ENCODE data around the gene NFKBIB.

NFKBIB gene

DNA sequence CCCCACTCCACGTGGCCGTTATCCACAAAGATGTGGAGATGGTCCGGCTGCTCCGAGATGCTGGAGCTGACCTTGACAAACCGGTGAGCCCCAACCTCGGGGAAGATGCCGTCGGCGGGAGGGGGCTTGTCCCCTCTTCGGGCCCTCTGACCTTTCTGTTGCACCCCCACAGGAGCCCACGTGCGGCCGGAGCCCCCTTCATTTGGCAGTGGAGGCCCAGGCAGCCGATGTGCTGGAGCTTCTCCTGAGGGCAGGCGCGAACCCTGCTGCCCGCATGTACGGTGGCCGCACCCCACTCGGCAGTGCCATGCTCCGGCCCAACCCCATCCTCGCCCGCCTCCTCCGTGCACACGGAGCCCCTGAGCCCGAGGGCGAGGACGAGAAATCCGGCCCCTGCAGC is 7.5 kb downstream of the NFKBIB start:
- DNase-seq: no peak

DNA sequence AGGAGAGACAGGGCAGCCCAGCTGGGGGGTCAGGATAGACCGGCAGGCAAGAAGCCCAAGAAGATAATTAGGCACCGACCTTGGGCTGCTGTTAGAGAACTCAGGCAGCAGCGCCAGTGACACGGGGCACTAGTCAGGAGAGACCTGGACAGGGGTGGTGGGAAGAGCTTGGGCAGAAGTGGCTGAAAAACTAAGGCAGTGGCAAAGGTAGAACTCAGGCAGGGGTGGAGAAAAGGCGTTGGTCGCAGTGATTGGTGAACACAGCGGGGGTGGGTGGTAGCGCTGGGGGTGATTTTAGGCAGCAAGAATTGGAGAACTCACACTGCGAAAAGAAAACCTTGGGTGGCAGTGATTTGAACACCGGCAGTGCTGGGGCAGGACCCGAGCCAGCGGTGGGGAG is 7.9 kb downstream of the NFKBIB start:
- no peak for DNase-seq

- DNase-seq: no peak
Observed at GRCh38 chr19:38908911-38909310, 9.1 kb downstream of the NFKBIB start.

DNA sequence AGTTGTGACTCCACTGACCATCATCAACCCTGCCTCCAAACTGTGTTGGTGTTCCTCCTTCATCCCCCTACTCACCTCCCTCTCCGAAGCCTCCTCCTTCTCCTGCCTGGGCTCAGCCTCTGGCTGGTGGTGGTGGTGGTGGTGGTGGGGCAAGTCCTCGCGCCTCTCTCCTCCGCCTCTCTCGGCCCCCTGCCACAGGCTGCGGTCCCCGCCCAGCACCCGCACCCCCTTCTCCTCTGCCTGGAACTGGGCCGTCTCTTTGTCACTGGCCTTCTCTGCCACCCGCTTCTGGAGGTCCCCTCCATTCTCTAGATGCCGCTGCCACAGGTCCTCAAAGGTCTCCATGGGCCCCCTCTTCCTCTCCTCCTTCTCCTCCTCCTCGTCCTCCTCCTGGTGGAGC is 10.7 kb downstream of the NFKBIB start:
- DNase-seq: no peak

- no peak for DNase-seq
Observed at GRCh38 chr19:38911388-38912001, 11.7 kb downstream of the NFKBIB start.

GRCh38 chr19:38912600-38913514 is 13.1 kb downstream of the NFKBIB start:
- DNase-seq: no peak

- DNase-seq: no peak
Observed at GRCh38 chr19:38913958-38914357, 14.2 kb downstream of the NFKBIB start.

GRCh38 chr19:38915329-38916321 is 15.9 kb downstream of the NFKBIB start:
- DNase-seq: no peak

- DNase-seq: no peak
Observed at GRCh38 chr19:38917516-38917915, 17.7 kb downstream of the NFKBIB start.

DNA sequence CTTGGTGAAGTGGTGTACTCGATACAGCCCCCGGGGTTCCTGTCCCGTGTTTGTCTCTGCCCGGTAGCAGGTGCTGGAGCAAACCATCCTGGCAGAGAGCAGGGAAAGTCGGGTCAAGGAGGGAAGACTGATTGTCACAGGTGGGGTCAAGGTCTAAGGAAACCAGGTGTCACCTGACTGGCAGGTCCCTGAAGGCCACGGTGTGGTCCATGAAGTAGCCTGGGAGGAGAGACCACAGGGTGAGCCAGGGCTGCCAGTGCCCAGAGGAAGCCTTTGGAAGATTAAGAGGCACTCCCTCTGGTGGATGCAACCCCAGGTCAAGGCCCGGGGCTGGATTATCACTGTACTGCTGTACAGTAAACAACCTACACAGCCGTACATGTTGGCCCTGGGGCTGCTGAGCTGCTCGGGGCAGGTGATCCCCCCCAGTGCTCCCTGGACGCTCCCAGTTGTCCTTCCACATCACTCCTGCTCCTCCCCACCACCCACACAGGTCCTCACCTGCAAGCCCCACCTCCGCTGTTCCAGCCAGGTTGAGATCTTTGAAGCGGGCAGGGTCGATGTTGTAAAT is 18.2 kb downstream of the NFKBIB start:
- DNase-seq: no peak

DNA sequence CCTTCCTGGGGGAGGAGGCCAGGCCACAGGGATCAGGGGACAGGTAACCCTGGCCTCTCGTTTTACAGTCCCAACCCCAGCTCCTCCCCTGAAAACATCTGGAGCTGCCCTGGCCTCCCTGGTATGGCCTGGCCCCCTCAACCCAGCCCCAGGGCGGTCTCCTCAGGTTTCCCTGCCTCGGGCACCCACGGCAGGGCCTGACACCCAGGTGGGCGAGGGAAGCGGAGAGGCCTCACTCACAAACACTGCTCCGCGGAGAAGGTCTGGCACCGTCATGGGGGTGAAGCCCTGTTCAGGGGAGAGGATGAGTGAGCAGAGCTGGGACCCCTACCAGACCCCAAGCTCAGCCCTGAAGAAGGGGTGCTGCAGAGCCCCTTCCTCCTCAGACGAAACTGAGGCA is 18.8 kb downstream of the NFKBIB start:
- no peak for DNase-seq

GRCh38 chr19:38919837-38920601 is 20.2 kb downstream of the NFKBIB start:
- DNase-seq: no peak

- no peak for DNase-seq
Observed at GRCh38 chr19:38920602-38921419, 21.0 kb downstream of the NFKBIB start.

DNA sequence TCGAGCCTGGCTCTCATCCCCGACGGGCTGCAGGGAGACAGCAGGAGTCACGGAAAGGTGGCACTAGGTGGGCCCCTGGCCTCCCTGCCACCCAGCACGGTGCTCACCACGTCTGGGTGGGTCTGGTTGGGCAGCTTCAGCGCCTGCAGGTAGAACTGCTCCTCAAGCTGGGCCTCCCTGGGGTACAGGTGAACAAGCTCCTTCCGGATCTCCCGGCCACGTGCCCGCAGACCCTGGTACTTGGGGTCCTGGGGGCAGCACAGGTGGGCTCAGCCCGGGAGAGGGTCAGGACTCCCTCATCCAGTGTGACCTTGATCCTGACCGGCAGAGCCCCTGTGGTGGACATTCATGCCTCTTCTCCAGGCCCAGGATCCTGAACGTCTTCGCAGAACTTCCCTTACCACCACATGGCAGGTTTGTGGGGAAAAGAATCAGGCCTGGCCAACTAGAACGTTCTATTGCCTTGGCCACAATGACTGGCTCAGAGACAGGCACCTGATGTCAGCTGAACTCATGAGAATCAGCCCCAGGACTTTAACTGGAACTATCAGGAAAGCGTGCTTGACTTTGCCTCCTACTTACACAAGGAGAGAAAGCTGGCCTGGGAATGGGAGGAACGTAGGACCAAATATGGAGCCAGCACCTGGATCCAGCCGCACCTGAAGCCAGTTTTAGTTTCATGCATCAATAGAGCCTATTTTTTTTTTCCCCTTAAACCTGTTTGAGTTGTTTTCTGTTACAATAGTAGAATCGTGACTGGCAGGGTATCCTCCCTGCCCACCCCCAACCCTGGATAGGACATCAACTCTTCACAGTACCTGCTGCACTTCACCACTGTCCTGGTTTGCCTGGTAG is 21.9 kb downstream of the NFKBIB start:
- no peak for DNase-seq

DNA sequence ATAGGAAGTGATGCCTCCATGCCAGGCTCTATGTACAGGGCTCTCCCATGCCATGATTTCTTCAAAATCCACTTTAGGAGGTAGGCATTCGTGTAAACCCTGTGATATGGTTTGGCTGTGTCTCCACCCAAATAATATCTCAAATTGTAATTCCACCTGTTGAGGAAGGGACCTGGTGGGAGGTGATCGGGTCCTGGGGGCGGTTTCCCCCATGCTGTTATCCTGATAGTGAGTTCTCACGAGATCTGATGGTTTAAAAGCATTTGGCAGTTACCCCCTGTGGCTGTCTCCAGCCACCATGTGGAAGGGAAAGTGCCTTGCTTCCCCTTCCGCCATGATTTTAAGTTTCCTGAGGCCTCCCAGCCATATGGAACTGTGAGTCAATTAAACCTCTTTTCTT is 22.7 kb downstream of the NFKBIB start:
- no peak for DNase-seq

- DNase-seq: no peak
Observed at GRCh38 chr19:38924388-38924787, 24.6 kb downstream of the NFKBIB start.

GRCh38 chr19:38928391-38929001 is 28.7 kb downstream of the NFKBIB start:
- DNase-seq: no peak

DNA sequence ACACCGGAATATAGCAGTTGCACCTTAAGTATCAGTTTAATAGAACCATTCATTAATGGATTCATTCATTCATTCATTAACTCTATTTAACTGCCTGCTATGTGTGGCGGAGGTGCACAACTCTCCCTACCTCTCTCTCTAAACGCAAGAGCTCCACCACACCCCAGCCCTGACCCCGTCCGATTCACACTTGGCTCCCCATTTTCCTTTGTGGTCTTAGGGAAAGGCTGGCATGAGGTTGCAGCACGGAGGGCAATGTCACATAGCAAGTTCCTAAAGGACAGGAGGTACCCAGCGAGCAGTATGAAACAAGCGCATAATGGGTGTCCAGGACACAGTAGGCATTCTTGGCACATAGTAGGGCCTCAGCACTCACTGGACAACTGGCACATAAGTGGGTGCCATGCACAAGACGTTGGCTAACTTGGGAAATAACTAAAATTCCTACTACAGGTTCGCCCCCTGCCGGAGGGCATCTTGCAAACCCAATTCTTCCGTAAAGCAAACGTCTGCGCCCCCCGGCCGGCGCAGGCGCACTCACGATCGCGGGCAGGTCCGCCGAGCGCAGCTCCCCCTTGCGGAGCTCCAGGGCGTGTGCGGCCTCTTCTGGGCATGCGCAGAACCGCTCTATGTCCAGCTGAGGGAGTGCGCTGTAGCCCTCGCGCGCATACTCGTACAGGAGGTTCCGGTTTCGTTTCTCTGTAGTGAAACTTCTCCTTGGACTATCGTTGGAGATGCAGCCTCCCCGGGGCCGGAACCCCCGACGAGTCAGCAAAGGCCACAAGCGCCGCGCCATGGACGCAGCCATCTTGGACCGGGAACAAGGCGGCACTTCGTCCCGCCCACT is 30.4 kb downstream of the NFKBIB start, which contains the start of gene SARS2:
Gene SARS2 (minus strand): TSS at position 835 of the 847 bp plus-strand sequence. CDS start 27 bp downstream, at position 808.
- peak; percentile 88 for DNase-seq

All from T-helper 9 cell (primary cell).